HG03139 (cell line): ENCODE results near the gene BTBD9.

Experiments
- ATAC-seq: cut with Tn5 transposase; IDR thresholded peaks from one replicate; pipeline ENCODE4 v1.9.1; 2021; ENCODE audit not compliant: unreplicated experiment

BTBD9 gene

GRCh38 chr6:38510205-38510604 lies 129.5 kb downstream of the BTBD9 start:
- ATAC-seq, result no peak

DNA sequence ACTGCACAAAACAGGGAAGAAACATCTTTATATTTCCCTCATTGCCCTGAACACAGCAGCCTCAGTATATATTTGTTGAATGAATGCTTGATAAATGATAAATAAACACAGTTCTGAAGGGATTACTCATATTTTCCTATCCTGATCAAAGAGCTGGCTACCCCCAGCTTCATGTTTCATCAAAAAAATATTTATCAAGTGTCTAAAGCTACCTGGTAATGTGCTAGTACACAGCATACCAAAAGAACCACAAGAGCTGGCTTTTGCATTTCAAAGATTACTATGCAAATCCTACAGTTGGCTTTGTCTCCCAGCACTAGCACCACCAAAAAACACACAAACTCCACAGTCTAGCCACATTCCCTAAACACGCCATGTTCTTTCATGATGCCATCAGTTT lies 130.0 kb downstream of the BTBD9 start:
- no peak for ATAC-seq

GRCh38 chr6:38508894-38509293 lies 130.8 kb downstream of the BTBD9 start:
- ATAC-seq, result no peak

DNA sequence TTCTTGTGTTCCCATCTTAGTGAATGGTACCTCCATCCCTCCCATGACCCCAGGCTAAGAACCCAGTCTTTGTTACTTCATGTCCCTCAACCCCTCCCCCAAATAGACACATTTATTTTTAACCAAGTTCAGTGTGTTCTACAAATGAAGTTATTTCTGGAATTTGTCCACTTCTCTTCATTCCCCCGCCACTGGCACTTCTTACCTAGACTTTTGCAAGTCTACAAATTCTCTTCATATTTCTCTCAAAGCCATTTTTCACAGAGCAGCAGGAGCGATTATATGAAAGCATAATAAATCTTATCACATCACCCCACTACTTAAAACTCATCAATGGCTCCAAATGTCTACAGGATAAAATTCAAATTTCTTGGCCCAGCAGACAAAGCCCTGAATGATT lies 131.4 kb downstream of the BTBD9 start:
- ATAC-seq, result no peak

- no peak for ATAC-seq
Measured at GRCh38 chr6:38507173-38507572, 132.6 kb downstream of the BTBD9 start.

DNA sequence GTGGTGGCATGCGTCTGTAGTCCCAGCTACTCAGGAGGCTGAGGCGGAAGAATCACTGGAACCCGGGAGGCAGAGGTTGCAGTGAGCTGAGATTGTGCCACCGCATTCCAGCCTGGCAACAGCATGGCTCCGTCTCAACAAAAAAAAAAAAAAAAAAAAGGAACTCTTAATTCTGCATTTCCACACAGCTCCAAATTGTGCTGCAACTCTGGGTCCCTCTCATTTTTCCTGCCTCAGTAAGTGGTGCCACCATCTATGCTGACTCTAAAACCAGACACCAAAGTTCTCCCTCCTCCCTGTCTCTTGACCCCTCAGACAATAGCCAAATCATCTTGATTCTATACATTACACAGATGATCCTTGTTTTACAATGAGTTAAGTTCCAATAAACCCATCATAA lies 133.9 kb downstream of the BTBD9 start:
- no peak for ATAC-seq

- no peak for ATAC-seq
Measured at GRCh38 chr6:38504996-38505395, 134.7 kb downstream of the BTBD9 start.

DNA sequence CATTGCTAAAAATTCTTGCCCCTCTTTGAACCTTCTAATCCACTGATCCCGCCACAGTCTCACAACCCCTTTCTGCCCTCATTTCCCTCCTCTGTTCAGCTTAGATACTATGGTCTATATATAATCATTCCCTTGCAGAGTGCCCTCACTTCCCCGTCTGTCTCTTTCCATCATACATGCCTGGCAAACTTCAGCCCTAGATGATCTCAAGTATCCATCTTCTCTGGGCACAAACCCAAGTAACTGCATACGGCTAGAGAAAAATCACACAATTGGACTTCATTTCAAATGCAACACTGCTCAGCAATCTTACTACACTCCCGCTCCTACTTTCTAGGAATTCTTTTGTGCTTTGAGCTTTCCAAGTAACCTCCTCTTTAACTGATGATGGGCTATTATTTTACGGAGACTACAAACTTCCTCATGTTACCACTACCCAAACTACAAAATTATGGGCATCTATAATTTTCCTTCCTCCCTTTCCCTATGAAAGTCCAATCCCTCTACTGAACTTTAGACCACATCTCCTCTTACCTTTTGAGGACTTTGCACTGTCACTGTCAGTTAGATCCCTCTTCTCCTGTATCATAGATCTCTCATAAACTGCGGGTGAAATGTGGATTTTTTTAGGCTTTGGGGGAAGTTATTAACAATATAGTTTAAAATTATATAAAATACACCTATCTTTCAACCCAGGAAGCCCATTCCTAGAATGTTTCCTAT lies 135.6 kb downstream of the BTBD9 start:
- no peak for ATAC-seq

DNA sequence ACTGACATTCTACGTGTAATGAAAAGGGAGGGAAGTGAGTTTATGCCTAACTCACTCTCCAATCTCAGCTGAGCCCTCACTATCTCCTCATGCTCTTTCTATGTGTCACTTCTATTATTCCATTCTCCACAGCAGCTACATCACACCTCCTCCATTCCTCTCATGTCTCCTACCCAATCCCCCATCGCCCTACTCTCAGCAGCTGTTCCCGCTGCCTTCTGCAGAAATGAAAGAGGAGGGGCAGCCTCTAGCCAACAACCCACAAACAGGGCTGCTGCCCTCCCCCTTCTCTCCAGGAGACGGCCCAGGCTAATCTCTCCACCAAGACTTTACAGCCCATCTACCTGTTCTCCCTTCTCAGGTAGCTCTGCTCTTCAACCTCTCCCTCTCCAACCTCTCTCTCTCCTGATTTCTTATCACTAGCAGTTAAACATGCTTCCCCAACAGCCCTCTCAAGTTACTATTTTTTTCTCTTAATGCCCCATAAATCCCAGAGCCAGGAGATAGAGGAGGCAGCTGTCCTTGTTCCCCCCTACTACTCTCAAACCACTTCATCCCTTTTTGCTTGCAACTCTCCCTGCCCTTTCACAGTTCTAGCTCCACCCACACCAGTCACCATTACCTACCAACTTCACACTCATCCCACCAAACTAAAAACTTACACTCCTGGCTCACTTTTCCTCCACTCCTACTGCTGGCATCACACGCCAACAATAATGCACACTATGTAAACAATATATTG lies 136.5 kb downstream of the BTBD9 start:
- ATAC-seq, result no peak

- ATAC-seq, result no peak
Measured at GRCh38 chr6:38502423-38502822, 137.3 kb downstream of the BTBD9 start.

GRCh38 chr6:38501931-38502330 lies 137.8 kb downstream of the BTBD9 start:
- ATAC-seq, result no peak

- ATAC-seq, result no peak
Measured at GRCh38 chr6:38499529-38500096, 140.1 kb downstream of the BTBD9 start.

DNA sequence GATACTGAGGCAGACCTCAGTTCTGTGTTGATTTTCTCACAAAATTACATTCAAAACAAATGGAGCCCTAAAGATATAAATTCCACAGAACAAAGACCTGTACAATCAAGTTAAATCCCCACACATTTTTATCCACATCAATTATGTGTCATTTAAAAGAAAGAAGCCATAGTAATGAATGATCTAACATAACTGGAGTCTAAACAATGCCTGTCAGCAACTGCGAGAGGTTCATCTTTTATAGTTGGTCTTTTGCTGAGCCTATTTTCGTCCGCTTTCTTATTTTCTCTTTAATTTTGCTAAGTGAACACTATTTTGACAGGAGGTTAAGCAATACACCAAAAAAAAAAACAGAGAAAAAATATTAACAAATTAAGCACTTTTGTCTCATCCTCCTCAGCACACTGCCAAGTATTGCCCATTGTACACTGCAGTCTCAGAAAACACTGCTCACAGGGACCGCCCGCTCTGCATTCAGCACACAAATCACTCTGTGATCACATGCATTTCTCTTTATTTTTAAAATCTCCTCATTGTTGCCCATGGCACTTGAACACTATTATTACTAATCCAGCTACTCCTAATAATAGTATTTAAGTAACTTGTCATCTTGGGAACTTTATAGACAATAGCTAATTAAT lies 140.8 kb downstream of the BTBD9 start:
- ATAC-seq, result no peak

DNA sequence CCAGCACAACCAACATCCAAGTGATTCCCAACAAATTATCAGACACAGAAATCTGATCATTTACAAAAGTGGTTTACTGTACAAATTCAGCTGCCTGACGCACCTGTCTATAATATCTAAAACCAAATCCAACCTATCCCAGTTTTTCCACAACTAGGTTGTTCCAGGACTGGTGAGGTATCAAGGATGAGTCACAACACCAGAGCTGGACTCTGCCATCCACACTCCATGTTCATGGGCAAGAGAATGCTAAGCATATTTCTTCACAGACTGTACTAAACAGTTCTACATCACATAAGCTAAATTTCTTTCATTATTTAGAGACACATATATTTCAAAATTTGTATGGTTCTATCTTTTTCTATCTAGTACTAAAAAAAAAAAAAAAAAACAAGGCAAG lies 141.6 kb downstream of the BTBD9 start:
- no peak for ATAC-seq

- no peak for ATAC-seq
Measured at GRCh38 chr6:38497546-38497945, 142.2 kb downstream of the BTBD9 start.

DNA sequence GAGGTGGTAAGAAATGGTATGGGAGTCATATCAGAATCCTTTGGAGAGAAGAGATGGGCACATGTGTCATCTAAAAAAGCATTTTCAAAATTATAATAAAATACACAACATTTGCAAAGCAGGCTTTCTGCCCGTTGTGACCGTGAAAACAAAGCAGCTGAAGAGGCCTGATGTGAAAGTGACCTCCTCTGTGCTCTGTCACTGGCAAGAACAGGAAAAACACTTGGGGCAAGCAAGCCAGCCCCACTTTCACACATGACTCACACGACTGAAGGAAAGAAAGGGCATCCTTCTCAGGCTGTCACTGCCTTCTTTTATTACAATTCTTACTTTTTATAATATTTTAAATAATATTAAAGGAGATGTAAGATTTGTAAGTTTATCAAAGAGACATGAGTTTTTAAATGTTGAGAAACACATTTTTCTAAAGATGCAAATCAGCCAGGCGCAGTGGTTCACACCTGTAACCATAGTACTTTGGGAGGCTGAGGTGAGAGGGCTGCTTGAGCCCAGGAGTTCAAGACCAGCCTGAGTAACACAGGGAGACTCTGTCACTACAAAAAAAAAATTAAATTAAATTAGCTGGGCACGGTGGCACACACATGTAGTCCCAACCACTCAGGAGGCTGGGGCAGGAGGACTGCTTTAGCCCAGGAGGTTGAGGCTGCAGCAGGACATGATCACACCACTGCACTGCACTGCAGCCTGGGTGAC lies 143.7 kb downstream of the BTBD9 start:
- no peak for ATAC-seq

- no peak for ATAC-seq
Measured at GRCh38 chr6:38495518-38495917, 144.2 kb downstream of the BTBD9 start.

- ATAC-seq, result no peak
Measured at GRCh38 chr6:38493931-38494547, 145.7 kb downstream of the BTBD9 start.

- no peak for ATAC-seq
Measured at GRCh38 chr6:38492031-38492430, 147.7 kb downstream of the BTBD9 start.

GRCh38 chr6:38489951-38490350 lies 149.8 kb downstream of the BTBD9 start:
- ATAC-seq, result no peak

DNA sequence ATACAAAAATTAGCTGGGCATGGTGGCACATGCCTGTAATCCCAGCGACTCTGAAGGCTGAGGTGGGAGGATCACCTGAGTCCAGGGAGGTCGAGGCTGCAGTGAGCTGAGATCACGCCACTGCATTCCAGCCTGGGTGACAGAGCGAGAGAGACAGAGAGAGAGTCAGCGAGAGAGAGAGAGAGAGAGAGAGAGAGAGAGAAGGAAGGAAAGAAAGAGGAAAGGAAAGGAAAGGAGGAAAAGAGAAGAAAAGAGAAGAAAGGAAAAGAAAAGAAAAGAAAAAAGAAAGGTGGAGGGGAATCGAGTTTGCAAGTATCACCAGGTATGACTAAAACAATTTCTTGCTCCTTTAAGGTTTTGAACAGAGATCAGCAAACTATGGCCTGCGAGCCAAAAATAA lies 152.3 kb downstream of the BTBD9 start:
- no peak for ATAC-seq
